Measurements from ENCODE around the gene TRAF6.

TRAF6 gene

GRCh38 chr11:36458129-36458915, 51.8 kb downstream of the TRAF6 start:
- no peak for DNase-seq (ENCODE audit: low read depth in 2 of 2)

- no peak for DNase-seq (ENCODE audit: low read depth in 2 of 2)
Observed at GRCh38 chr11:36456156-36456555, 53.9 kb downstream of the TRAF6 start.

GRCh38 chr11:36455658-36456111, 54.4 kb downstream of the TRAF6 start:
- no peak for DNase-seq (ENCODE audit: low read depth in 2 of 2)

GRCh38 chr11:36454941-36455631, 55.0 kb downstream of the TRAF6 start:
- DNase-seq (ENCODE audit: low read depth in 2 of 2): no peak

- DNase-seq (ENCODE audit: low read depth in 2 of 2): no peak
Observed at GRCh38 chr11:36454551-36454940, 55.5 kb downstream of the TRAF6 start.

- no peak for DNase-seq (ENCODE audit: low read depth in 2 of 2)
Observed at GRCh38 chr11:36453678-36454077, 56.4 kb downstream of the TRAF6 start.

GRCh38 chr11:36452961-36453360, 57.1 kb downstream of the TRAF6 start:
- DNase-seq (ENCODE audit: low read depth in 2 of 2): no peak

GRCh38 chr11:36452236-36452940, 57.7 kb downstream of the TRAF6 start:
- DNase-seq (ENCODE audit: low read depth in 2 of 2): no peak

GRCh38 chr11:36451681-36452080, 58.4 kb downstream of the TRAF6 start:
- DNase-seq (ENCODE audit: low read depth in 2 of 2): no peak

GRCh38 chr11:36451045-36451444, 59.0 kb downstream of the TRAF6 start:
- DNase-seq (ENCODE audit: low read depth in 2 of 2): no peak

GRCh38 chr11:36450110-36450572, 59.9 kb downstream of the TRAF6 start:
- no peak for DNase-seq (ENCODE audit: low read depth in 2 of 2)

- no peak for DNase-seq (ENCODE audit: low read depth in 2 of 2)
Observed at GRCh38 chr11:36449561-36450096, 60.4 kb downstream of the TRAF6 start.

GRCh38 chr11:36447947-36448346, 62.1 kb downstream of the TRAF6 start:
- no peak for DNase-seq (ENCODE audit: low read depth in 2 of 2)

GRCh38 chr11:36447514-36447913, 62.6 kb downstream of the TRAF6 start:
- DNase-seq (ENCODE audit: low read depth in 2 of 2): no peak

- no peak for DNase-seq (ENCODE audit: low read depth in 2 of 2)
Observed at GRCh38 chr11:36446135-36446534, 63.9 kb downstream of the TRAF6 start.

GRCh38 chr11:36443661-36444060, 66.4 kb downstream of the TRAF6 start:
- no peak for DNase-seq (ENCODE audit: low read depth in 2 of 2)

- no peak for DNase-seq (ENCODE audit: low read depth in 2 of 2)
Observed at GRCh38 chr11:36441610-36442208, 68.4 kb downstream of the TRAF6 start.

GRCh38 chr11:36438126-36438525, 71.9 kb downstream of the TRAF6 start:
- DNase-seq (ENCODE audit: low read depth in 2 of 2): no peak

- no peak for DNase-seq (ENCODE audit: low read depth in 2 of 2)
Observed at GRCh38 chr11:36437413-36437812, 72.7 kb downstream of the TRAF6 start.
